ENCODE measurements around the gene STK35.

- TF ChIP-seq CTCF (conservative IDR thresholded peaks at IDR 0.05; ENCODE audit: low read depth, low read length) (no peak), EZH2 (IDR thresholded peaks at IDR 0.05; ENCODE audit: borderline replicate concordance, low read depth, low read length, poor library complexity, severe bottlenecking) (no peak)
Observed at GRCh38 chr20:2170404-2170803, 68.8 kb downstream of the STK35 start.

Measured in A673 (cell line).